ENCODE data around the gene MSH2. TPM values are rescaled to one million over a fixed set of nuclear protein-coding genes. Genes with fewer than 3 reads are reported as not detected.
A peak's percentile ranks its signal among the peaks of the same experiment; 100 is the strongest.

MSH2 gene
- total and polyA plus RNA-seq, 2 of the 13 experiments (the other 11 are each of a cell fraction or from before 2014, with no cell fraction given) = 19.9 to 76.3 TPM

DNA sequence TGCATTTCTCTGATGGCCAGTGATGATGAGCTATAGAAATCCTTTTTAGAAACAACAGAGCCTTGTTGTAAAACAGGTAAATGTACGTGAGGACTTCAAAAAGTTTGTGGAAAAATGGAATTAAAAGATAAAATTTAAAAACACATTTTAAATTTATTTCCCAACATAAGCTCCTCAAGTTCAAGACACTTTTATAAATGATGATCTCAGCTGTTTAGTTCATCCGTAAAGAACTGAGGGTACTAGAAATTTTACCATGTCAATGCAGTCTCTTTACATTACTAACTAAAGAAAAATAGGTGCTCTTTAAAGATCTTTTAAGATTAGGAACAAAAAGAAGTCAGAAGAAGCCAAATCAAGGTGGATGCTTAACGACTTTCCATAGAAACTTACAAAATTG, 52.5 kb downstream of the MSH2 start:
- DNase-seq (ENCODE audit: low spot score) (no peak), FAIRE-seq (no peak), ATAC-seq (no peak)
- in situ Hi-C loops (cut with HindIII; ENCODE audit: extremely low pct_ligation_motif_present, low pct_unique_long_range_greater_than_20kb) (no loop called here), intact Hi-C loops (cut with micrococcal nuclease; ENCODE audit: unreplicated experiment) (no loop called here)
- H3K9me3 ChIP-seq (ENCODE audit: low read length) = no peaks in the 10 kb centered on the region
- no peak overlapping the region for H3K4me2 ChIP-seq (ENCODE audit: low read depth, low read length)
- H3K27ac ChIP-seq (ENCODE audit: extremely low read length, insufficient read depth, low read length) = no peak overlapping the region
- POLR2A ChIA-PET = no interaction called here
- no peaks in the 10 kb centered on the region for H3K79me2 ChIP-seq (ENCODE audit: insufficient read depth, low read length)
- 94% methylated on average over 3 of the region's 3 CpGs for WGBS (ENCODE audit: low lambda C conversion rate)
- CTCF ChIA-PET (ENCODE audit: low intra/inter-chr PET ratio, low total read pairs) = no interaction called here
- H3K4me1 ChIP-seq (ENCODE audit: insufficient read depth, low read length) = no peaks in the 10 kb centered on the region
- H3K4me3 ChIP-seq (replicated peaks in 1 of 3; ENCODE audit: insufficient read depth in 1 of 3, low read depth in 2 of 3, low read length in 3 of 3) = no peak overlapping the region
- H3K9ac ChIP-seq (ENCODE audit: insufficient read depth, low read depth, low read length) = no peak overlapping the region
- H3K27me3 ChIP-seq (ENCODE audit: control insufficient read depth in 1 of 2, insufficient read depth in 2 of 2, low read length in 2 of 2) = no peaks in the 10 kb centered on the region
- H4K20me1 ChIP-seq (ENCODE audit: insufficient read depth, low read length) = no peaks in the 10 kb centered on the region
- H2AFZ ChIP-seq (ENCODE audit: low read length) = no peak overlapping the region
- TF ChIP-seq MAFK (conservative IDR thresholded peaks at IDR 0.05 in 1 of 2, IDR thresholded peaks at IDR 0.05 in 1 of 2; ENCODE audit: low read length in 2 of 2) (peak; percentile 31 to 83; a peak in 2 of 4 replicates), ZNF468 (CRISPR knock-in tag; IDR thresholded peaks at IDR 0.05) (no peak), HNRNPUL1 (IDR thresholded peaks at IDR 0.05; ENCODE audit: low read depth, low read length) (no peak), YEATS2 (CRISPR knock-in tag; IDR thresholded peaks at IDR 0.05; ENCODE audit: borderline replicate concordance) (no peak)
- peaks cover 5 to 16% of the 10 kb centered on the region in 2 experiments; a peak in 4 of 5 replicates for H3K36me3 ChIP-seq (replicated peaks in 1 of 2; ENCODE audit: control insufficient read depth in 1 of 2, insufficient read depth in 2 of 2, low read length in 2 of 2)
- BruUV-seq (replicated peaks) = no TSS peak

DNA sequence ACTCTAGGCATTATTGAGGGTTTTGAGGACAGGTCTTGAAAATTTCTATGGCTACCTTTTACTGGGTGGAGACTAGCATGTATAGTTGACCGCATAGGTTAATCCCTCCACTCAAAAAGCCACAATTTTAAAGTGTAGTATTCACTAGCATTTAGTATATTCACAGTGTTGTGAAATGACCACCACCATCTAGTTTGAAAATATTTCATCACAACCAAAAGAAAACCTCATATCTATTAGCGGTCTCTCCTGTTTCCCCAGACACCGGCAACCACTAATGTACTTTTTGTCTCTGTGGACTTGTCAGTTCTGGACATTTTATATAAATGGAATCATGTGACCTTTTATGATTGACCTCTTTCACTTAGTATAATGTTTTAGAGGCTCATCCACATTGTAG, 53.9 kb downstream of the MSH2 start:
- no peak overlapping the region for H3K9ac ChIP-seq (ENCODE audit: insufficient read depth, low read depth, low read length)
- no peak overlapping the region for H3K27ac ChIP-seq (ENCODE audit: extremely low read length, insufficient read depth, low read length)
- H3K27me3 ChIP-seq (ENCODE audit: control insufficient read depth in 1 of 2, insufficient read depth in 2 of 2, low read length in 2 of 2) = no peaks in the 10 kb centered on the region
- no peaks in the 10 kb centered on the region for H4K20me1 ChIP-seq (ENCODE audit: insufficient read depth, low read length)
- intact Hi-C loops (cut with micrococcal nuclease; ENCODE audit: unreplicated experiment) (no loop called here), in situ Hi-C loops (cut with HindIII; ENCODE audit: extremely low pct_ligation_motif_present, low pct_unique_long_range_greater_than_20kb) (no loop called here)
- no peak overlapping the region for H2AFZ ChIP-seq (ENCODE audit: low read length)
- no TSS peak for BruUV-seq (replicated peaks)
- FAIRE-seq (no peak), DNase-seq (ENCODE audit: low spot score) (no peak), ATAC-seq (no peak)
- WGBS (ENCODE audit: low lambda C conversion rate) = 95% methylated on average over 3 of the region's 3 CpGs
- ChIA-PET CTCF (ENCODE audit: low intra/inter-chr PET ratio, low total read pairs) (no interaction called here), POLR2A (no interaction called here)
- H3K79me2 ChIP-seq (ENCODE audit: insufficient read depth, low read length) = no peaks in the 10 kb centered on the region
- peaks cover 2 to 5% of the 10 kb centered on the region in 2 experiments; a peak in 4 of 5 replicates for H3K36me3 ChIP-seq (replicated peaks in 1 of 2; ENCODE audit: control insufficient read depth in 1 of 2, insufficient read depth in 2 of 2, low read length in 2 of 2)
- no peak overlapping the region for H3K4me3 ChIP-seq (replicated peaks in 1 of 3; ENCODE audit: insufficient read depth in 1 of 3, low read depth in 2 of 3, low read length in 3 of 3)
- no peaks in the 10 kb centered on the region for H3K9me3 ChIP-seq (ENCODE audit: low read length)
- H3K4me2 ChIP-seq (ENCODE audit: low read depth, low read length) = no peak overlapping the region
- no peaks in the 10 kb centered on the region for H3K4me1 ChIP-seq (ENCODE audit: insufficient read depth, low read length)
- TF ChIP-seq ZNF136 (CRISPR knock-in tag; IDR thresholded peaks at IDR 0.05; ENCODE audit: low read depth) (no peak), ZBTB7A (CRISPR knock-in tag; IDR thresholded peaks at IDR 0.05) (no peak), ZNF7 (CRISPR knock-in tag; IDR thresholded peaks at IDR 0.05) (no peak), HDAC1 (CRISPR knock-in tag; IDR thresholded peaks at IDR 0.05) (no peak), SOX5 (CRISPR knock-in tag; IDR thresholded peaks at IDR 0.05; ENCODE audit: borderline replicate concordance) (no peak), KDM4B (CRISPR knock-in tag; IDR thresholded peaks at IDR 0.05) (no peak), TCF7L2 (IDR thresholded peaks at IDR 0.05; ENCODE audit: low read depth, low read length) (no peak), EP300 (IDR thresholded peaks at IDR 0.05; ENCODE audit: low read depth in 2 of 2, low read length in 2 of 2) (no peak), EP300 (CRISPR knock-in tag; IDR thresholded peaks at IDR 0.05; ENCODE audit: borderline replicate concordance) (no peak), ZFP36 (IDR thresholded peaks at IDR 0.05; ENCODE audit: borderline replicate concordance, low read depth, low read length, partially characterized antibody) (no peak), GATA4 (IDR thresholded peaks at IDR 0.05; ENCODE audit: borderline replicate concordance, low read depth) (no peak), ZNF615 (CRISPR knock-in tag; IDR thresholded peaks at IDR 0.05; ENCODE audit: borderline replicate concordance) (no peak), KDM5B (CRISPR knock-in tag; IDR thresholded peaks at IDR 0.05; ENCODE audit: borderline replicate concordance) (no peak), ZFP37 (CRISPR knock-in tag; IDR thresholded peaks at IDR 0.05; ENCODE audit: borderline replicate concordance) (no peak)
- TF ChIP-seq, protein P1, sequence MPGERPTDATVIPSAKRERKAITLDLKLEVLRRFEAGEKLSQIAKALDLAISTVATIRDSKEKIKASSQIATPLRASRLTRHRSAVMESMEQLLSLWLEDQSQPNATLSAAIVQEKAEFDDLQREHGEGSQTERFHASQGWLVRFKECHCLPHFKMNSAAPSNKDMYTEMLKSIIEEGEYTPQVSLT (CRISPR knock-in tag; IDR thresholded peaks at IDR 0.05; ENCODE audit: borderline replicate concordance, low read depth) = no peak
- TF ChIP-seq, protein P2, sequence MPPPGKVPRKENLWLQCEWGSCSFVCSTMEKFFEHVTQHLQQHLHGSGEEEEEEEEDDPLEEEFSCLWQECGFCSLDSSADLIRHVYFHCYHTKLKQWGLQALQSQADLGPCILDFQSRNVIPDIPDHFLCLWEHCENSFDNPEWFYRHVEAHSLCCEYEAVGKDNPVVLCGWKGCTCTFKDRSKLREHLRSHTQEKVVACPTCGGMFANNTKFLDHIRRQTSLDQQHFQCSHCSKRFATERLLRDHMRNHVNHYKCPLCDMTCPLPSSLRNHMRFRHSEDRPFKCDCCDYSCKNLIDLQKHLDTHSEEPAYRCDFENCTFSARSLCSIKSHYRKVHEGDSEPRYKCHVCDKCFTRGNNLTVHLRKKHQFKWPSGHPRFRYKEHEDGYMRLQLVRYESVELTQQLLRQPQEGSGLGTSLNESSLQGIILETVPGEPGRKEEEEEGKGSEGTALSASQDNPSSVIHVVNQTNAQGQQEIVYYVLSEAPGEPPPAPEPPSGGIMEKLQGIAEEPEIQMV (CRISPR knock-in tag; IDR thresholded peaks at IDR 0.05; ENCODE audit: low read depth) = no peak
